ENCODE results near the gene GPC3.

The GPC3 gene

GRCh38 chrX:133580625-133581024, 404.8 kb downstream of the GPC3 start:
- Histone ChIP-seq H3K36me3 (replicated peaks) (no peaks in the 10 kb centered on the region), H3K4me3 (ENCODE audit: low read depth, low read length) (no peak overlapping the region), H3K27me3 (replicated peaks) (no peaks in the 10 kb centered on the region), H3K27ac (no peak overlapping the region)
- no peak for DNase-seq
- in situ Hi-C loops (cut with HindIII; ENCODE audit: low pct_ligation_motif_present, low sequenced_read_pairs): no loop called here
- TF ChIP-seq, protein P1, sequence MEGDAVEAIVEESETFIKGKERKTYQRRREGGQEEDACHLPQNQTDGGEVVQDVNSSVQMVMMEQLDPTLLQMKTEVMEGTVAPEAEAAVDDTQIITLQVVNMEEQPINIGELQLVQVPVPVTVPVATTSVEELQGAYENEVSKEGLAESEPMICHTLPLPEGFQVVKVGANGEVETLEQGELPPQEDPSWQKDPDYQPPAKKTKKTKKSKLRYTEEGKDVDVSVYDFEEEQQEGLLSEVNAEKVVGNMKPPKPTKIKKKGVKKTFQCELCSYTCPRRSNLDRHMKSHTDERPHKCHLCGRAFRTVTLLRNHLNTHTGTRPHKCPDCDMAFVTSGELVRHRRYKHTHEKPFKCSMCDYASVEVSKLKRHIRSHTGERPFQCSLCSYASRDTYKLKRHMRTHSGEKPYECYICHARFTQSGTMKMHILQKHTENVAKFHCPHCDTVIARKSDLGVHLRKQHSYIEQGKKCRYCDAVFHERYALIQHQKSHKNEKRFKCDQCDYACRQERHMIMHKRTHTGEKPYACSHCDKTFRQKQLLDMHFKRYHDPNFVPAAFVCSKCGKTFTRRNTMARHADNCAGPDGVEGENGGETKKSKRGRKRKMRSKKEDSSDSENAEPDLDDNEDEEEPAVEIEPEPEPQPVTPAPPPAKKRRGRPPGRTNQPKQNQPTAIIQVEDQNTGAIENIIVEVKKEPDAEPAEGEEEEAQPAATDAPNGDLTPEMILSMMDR (IDR thresholded peaks at IDR 0.05; ENCODE audit: low read depth, low read length, missing control alignments): no peak

- H3K27ac ChIP-seq: no peak overlapping the region
- in situ Hi-C loops (cut with HindIII; ENCODE audit: low pct_ligation_motif_present, low sequenced_read_pairs): no loop called here
These were observed 405.8 kb downstream of the GPC3 start for GRCh38 chrX:133579631-133580030.

GRCh38 chrX:133576876-133577275, 408.5 kb downstream of the GPC3 start:
- in situ Hi-C loops (cut with HindIII; ENCODE audit: low pct_ligation_motif_present, low sequenced_read_pairs): no loop called here
- H3K27ac ChIP-seq: no peak overlapping the region
- no peaks in the 10 kb centered on the region for H3K27me3 ChIP-seq (replicated peaks)
- no peaks in the 10 kb centered on the region for H3K36me3 ChIP-seq (replicated peaks)
- DNase-seq: no peak
- H3K4me3 ChIP-seq (ENCODE audit: low read depth, low read length): no peak overlapping the region
- TF ChIP-seq, protein P1 (IDR thresholded peaks at IDR 0.05; ENCODE audit: low read depth, low read length, missing control alignments): no peak

More at GRCh38 chrX:133579631-133580030, 405.8 kb downstream of the GPC3 start:
- Histone ChIP-seq H3K27me3 (replicated peaks) (no peaks in the 10 kb centered on the region), H3K36me3 (replicated peaks) (no peaks in the 10 kb centered on the region), H3K4me3 (ENCODE audit: low read depth, low read length) (no peak overlapping the region)
- DNase-seq: no peak
- TF ChIP-seq, protein P1 (IDR thresholded peaks at IDR 0.05; ENCODE audit: low read depth, low read length, missing control alignments): no peak

DNA sequence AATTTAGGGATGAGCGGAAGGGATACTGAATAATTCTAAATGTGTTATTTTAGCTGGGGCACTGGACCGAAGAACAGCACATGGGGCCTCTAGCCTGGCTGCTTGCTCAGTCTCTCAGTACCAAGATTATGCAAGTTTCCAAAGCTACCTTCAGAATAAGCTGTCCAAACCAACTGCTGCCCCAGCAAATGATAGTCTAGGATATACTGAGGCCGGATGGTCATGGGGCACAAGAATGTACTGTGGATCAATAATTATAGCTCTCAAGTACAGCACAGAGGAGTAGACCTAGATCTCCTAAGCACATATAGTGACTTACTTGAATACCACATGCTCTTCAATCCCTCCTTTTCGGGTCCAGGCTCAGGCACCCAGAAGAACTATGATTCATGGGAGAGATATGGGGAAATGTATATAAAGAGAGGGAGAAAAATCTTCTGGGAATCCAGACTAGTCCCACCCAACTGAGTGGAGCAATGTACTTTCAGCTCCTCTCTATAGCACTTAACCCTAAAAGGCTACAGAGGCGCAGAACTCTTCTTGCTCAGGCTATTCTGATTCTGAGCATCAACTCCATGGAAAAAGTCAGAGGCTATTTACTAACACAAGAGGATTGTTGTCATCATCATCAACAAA, 409.8 kb downstream of the GPC3 start:
- DNase-seq: no peak
- Histone ChIP-seq H3K36me3 (replicated peaks) (no peaks in the 10 kb centered on the region), H3K4me3 (ENCODE audit: low read depth, low read length) (no peak overlapping the region), H3K27ac (no peak overlapping the region), H3K27me3 (replicated peaks) (no peaks in the 10 kb centered on the region)
- in situ Hi-C loops (cut with HindIII; ENCODE audit: low pct_ligation_motif_present, low sequenced_read_pairs): no loop called here
- TF ChIP-seq, protein P1 (IDR thresholded peaks at IDR 0.05; ENCODE audit: low read depth, low read length, missing control alignments): no peak

DNA sequence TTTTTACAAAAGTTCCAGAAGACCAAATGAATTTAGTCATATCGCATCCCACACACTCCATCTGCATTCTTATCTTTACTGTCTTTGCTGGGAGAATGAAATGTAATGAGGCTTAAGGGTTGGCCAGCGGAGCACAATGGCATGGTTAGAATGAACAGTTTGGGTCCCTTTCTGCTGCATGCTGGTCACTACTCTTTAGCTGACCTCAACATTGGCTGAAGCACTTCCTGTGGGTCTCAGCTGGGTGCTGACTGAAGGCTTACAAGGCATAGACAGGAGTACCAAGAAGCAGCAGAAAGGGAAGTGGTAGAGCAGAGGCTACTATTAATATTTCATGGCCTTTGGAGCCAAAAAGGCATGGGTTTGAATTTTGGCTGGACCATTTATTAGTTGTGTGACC, 410.7 kb downstream of the GPC3 start:
- H3K27me3 ChIP-seq (replicated peaks): no peaks in the 10 kb centered on the region
- H3K4me3 ChIP-seq (ENCODE audit: low read depth, low read length): no peak overlapping the region
- no peak overlapping the region for H3K27ac ChIP-seq
- TF ChIP-seq, protein P1 (IDR thresholded peaks at IDR 0.05; ENCODE audit: low read depth, low read length, missing control alignments): no peak
- no peaks in the 10 kb centered on the region for H3K36me3 ChIP-seq (replicated peaks)
- DNase-seq: no peak
- in situ Hi-C loops (cut with HindIII; ENCODE audit: low pct_ligation_motif_present, low sequenced_read_pairs): no loop called here

DNA sequence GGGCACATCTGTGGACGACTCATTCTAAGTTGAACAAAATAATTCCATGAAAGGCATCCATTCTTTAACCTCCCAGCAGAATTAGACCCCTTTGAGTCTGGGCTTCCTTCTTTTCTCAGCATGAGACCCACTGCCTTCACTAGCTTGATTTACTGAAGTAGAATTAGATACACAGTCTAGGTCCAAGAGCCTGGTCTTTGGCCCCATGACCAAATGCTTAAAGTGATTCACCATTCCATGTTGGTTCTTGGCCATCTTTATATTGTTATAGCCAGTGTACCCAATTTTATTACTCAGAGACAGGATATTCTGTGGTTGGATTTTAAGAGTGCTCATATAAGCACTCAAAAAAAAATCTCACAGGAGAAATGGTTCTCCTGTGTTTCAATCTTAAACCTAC, 414.8 kb downstream of the GPC3 start:
- DNase-seq: no peak
- TF ChIP-seq, protein P1 (IDR thresholded peaks at IDR 0.05; ENCODE audit: low read depth, low read length, missing control alignments): no peak
- Histone ChIP-seq H3K4me3 (ENCODE audit: low read depth, low read length) (no peak overlapping the region), H3K36me3 (replicated peaks) (no peaks in the 10 kb centered on the region), H3K27me3 (replicated peaks) (no peaks in the 10 kb centered on the region), H3K27ac (no peak overlapping the region)
- in situ Hi-C loops (cut with HindIII; ENCODE audit: low pct_ligation_motif_present, low sequenced_read_pairs): no loop called here

All from brain microvascular endothelial cell (primary cell).